Measurements from ENCODE around the gene RABGEF1. TPM values are rescaled to one million over a fixed set of nuclear protein-coding genes. Genes with fewer than 3 reads are reported as not detected.
A peak's percentile ranks its signal among the peaks of the same experiment; 100 is the strongest.
"Not testable (repeated sequence)": the region's sequence is repeated elsewhere in the genome, so short reads cannot be mapped to it uniquely, and the experiment has no call there.

The RABGEF1 gene
- total and polyA plus RNA-seq, 4 donors: 5.2 to 14.0 (median 7.7) TPM

- peak overlapping the region; percentile 85 for H3K9ac ChIP-seq (ENCODE audit: low read depth in 1 of 2, low read length in 2 of 2)
- peaks cover 0 to 7% (median 3%) of the 10 kb centered on the region in 4 donors for H3K9me3 ChIP-seq (ENCODE audit: control insufficient read depth in 4 of 4, low read length in 3 of 4)
- peaks cover 0 to 7% (median 0%) of the 10 kb centered on the region in 4 donors for H3K36me3 ChIP-seq (ENCODE audit: control insufficient read depth in 4 of 4, insufficient read depth in 3 of 4, low read depth in 1 of 4, low read length in 3 of 4)
- peaks cover 0 to 4% (median 2%) of the 10 kb centered on the region in 4 donors for H3K4me1 ChIP-seq (ENCODE audit: control insufficient read depth in 4 of 4, insufficient read depth in 4 of 4, low read length in 3 of 4)
- TF ChIP-seq NR2F2 (IDR thresholded peaks at IDR 0.05) (no peak), YY1 (IDR thresholded peaks at IDR 0.05) (no peak), EGR1 (IDR thresholded peaks at IDR 0.05; ENCODE audit: low read depth in 2 of 2) (no peak), MAX (IDR thresholded peaks at IDR 0.05) (no peak), ZBTB33 (IDR thresholded peaks at IDR 0.05) (no peak), RAD21 (IDR thresholded peaks at IDR 0.05) (no peak)
- 7% methylated on average over 12 of the region's 12 CpGs for WGBS
- DNase-seq (ENCODE audit: low spot score): no peak
- H3K27ac ChIP-seq (ENCODE audit: low read depth in 1 of 2, low read length in 2 of 2): peak overlapping the region; percentile 92
- no peaks in the 10 kb centered on the region for H3K27me3 ChIP-seq (ENCODE audit: control insufficient read depth in 4 of 4, insufficient read depth in 4 of 4, low read length in 3 of 4)
- peak overlapping the region; percentile 75 to 95 (median 91) for H3K4me3 ChIP-seq (ENCODE audit: low read depth in 1 of 3, low read length in 3 of 3)
Observed at GRCh38 chr7:66739953-66740301, 606 bp upstream of the RABGEF1 start.

GRCh38 chr7:66740980-66741709, 612 bp downstream of the RABGEF1 start:
- not testable (repeated sequence) for H3K9me3 ChIP-seq (ENCODE audit: control insufficient read depth in 4 of 4, low read length in 3 of 4); H3K27me3 ChIP-seq (ENCODE audit: control insufficient read depth in 4 of 4, insufficient read depth in 4 of 4, low read length in 3 of 4); H3K4me1 ChIP-seq (ENCODE audit: control insufficient read depth in 4 of 4, insufficient read depth in 4 of 4, low read length in 3 of 4); H3K36me3 ChIP-seq (ENCODE audit: control insufficient read depth in 4 of 4, insufficient read depth in 3 of 4, low read depth in 1 of 4, low read length in 3 of 4)
- H3K9ac ChIP-seq (ENCODE audit: low read depth in 1 of 2, low read length in 2 of 2): peak overlapping the region; percentile 63 to 79
- TF ChIP-seq RAD21 (IDR thresholded peaks at IDR 0.05): peak; percentile 31 to 61
- H3K27ac ChIP-seq (ENCODE audit: low read depth in 1 of 2, low read length in 2 of 2): peak overlapping the region; percentile 92
- DNase-seq (ENCODE audit: low spot score): peak; percentile 58
- under 1% methylated on average over 54 of the region's 54 CpGs for WGBS
- H3K4me3 ChIP-seq (ENCODE audit: low read depth in 1 of 3, low read length in 3 of 3): peak overlapping the region; percentile 75 to 95 (median 91)

GRCh38 chr7:66741710-66742049, 1.1 kb downstream of the RABGEF1 start:
- peak overlapping the region; percentile 92 for H3K27ac ChIP-seq (ENCODE audit: low read depth in 1 of 2, low read length in 2 of 2)
- H3K27me3 ChIP-seq (ENCODE audit: control insufficient read depth in 4 of 4, insufficient read depth in 4 of 4, low read length in 3 of 4): no peaks in the 10 kb centered on the region
- 64% methylated on average over 17 of the region's 17 CpGs for WGBS
- H3K9ac ChIP-seq (ENCODE audit: low read depth in 1 of 2, low read length in 2 of 2): peak overlapping the region; percentile 63 to 79
- no peaks in the 10 kb centered on the region for H3K9me3 ChIP-seq (ENCODE audit: control insufficient read depth in 4 of 4, low read length in 3 of 4)
- no peak for DNase-seq (ENCODE audit: low spot score)
- TF ChIP-seq FOXA1 (IDR thresholded peaks at IDR 0.05) (no peak), JUND (IDR thresholded peaks at IDR 0.05) (no peak), MAX (IDR thresholded peaks at IDR 0.05) (no peak), EGR1 (IDR thresholded peaks at IDR 0.05; ENCODE audit: low read depth in 2 of 2) (no peak), ATF3 (IDR thresholded peaks at IDR 0.05) (no peak), HNF4G (IDR thresholded peaks at IDR 0.05) (no peak), ZBTB33 (IDR thresholded peaks at IDR 0.05) (no peak), SP1 (IDR thresholded peaks at IDR 0.05) (no peak), RXRA (IDR thresholded peaks at IDR 0.05) (no peak), FOXA2 (IDR thresholded peaks at IDR 0.05) (no peak)
- H3K4me1 ChIP-seq (ENCODE audit: control insufficient read depth in 4 of 4, insufficient read depth in 4 of 4, low read length in 3 of 4): peaks cover 0 to 4% (median 2%) of the 10 kb centered on the region in 4 donors
- peak overlapping the region; percentile 41 to 95 (median 75) for H3K4me3 ChIP-seq (ENCODE audit: low read depth in 1 of 3, low read length in 3 of 3)
- H3K36me3 ChIP-seq (ENCODE audit: control insufficient read depth in 4 of 4, insufficient read depth in 3 of 4, low read depth in 1 of 4, low read length in 3 of 4): no peaks in the 10 kb centered on the region

GRCh38 chr7:66742298-66742697, 1.8 kb downstream of the RABGEF1 start:
- H3K27me3 ChIP-seq (ENCODE audit: control insufficient read depth in 4 of 4, insufficient read depth in 4 of 4, low read length in 3 of 4); H3K4me1 ChIP-seq (ENCODE audit: control insufficient read depth in 4 of 4, insufficient read depth in 4 of 4, low read length in 3 of 4); DNase-seq (ENCODE audit: low spot score); H3K4me3 ChIP-seq (ENCODE audit: low read depth in 1 of 3, low read length in 3 of 3); H3K36me3 ChIP-seq (ENCODE audit: control insufficient read depth in 4 of 4, insufficient read depth in 3 of 4, low read depth in 1 of 4, low read length in 3 of 4); H3K9me3 ChIP-seq (ENCODE audit: control insufficient read depth in 4 of 4, low read length in 3 of 4); H3K9ac ChIP-seq (ENCODE audit: low read depth in 1 of 2, low read length in 2 of 2); H3K27ac ChIP-seq (ENCODE audit: low read depth in 1 of 2, low read length in 2 of 2): not testable (repeated sequence)
- 88% methylated on average over 4 of the region's 4 CpGs for WGBS
